Activated effector memory CD4-positive, alpha-beta T cell treated with Interleukin-2 at 50 U/mL for 16 hours (primary cell): ENCODE data around the gene GPR108.
"Not testable (repeated sequence)": the region's sequence is repeated elsewhere in the genome, so short reads cannot be mapped to it uniquely, and the experiment has no call there.

Experiments
- DNase-seq: peaks from one replicate; pipeline ENCODE4 v3.0.0-alpha.2; 2020

GPR108 gene

GRCh38 chr19:6737284-6737872 is at the start of gene GPR108:
TSS of gene GPR108 (minus strand) at chr19:6737580. CDS start at chr19:6737576, 4 bp downstream.
- DNase-seq, result peak; percentile 98

- no peak for DNase-seq
Observed at GRCh38 chr19:6779206-6779605, 41.8 kb upstream of the GPR108 start.

GRCh38 chr19:6778386-6778785 is 41.0 kb upstream of the GPR108 start:
- no peak for DNase-seq

GRCh38 chr19:6777434-6777833 is 40.1 kb upstream of the GPR108 start:
- no peak for DNase-seq

- DNase-seq, result no peak
Observed at GRCh38 chr19:6776999-6777398, 39.6 kb upstream of the GPR108 start.

- not testable (repeated sequence) for DNase-seq
Observed at GRCh38 chr19:6776045-6776444, 38.7 kb upstream of the GPR108 start.

- no peak for DNase-seq
Observed at GRCh38 chr19:6774821-6775707, 37.7 kb upstream of the GPR108 start.

- peak; percentile 31 for DNase-seq
Observed at GRCh38 chr19:6773323-6773931, 36.0 kb upstream of the GPR108 start.

GRCh38 chr19:6772866-6773322 is 35.5 kb upstream of the GPR108 start:
- DNase-seq, result no peak

GRCh38 chr19:6772028-6772865 is 34.9 kb upstream of the GPR108 start, which contains the start of gene VAV1:
TSS of gene VAV1 (plus strand) at chr19:6772708. CDS start at chr19:6772808, 100 bp downstream.
- peak; percentile 75 for DNase-seq

GRCh38 chr19:6771648-6772027 is 34.3 kb upstream of the GPR108 start:
- not testable (repeated sequence) for DNase-seq

GRCh38 chr19:6769006-6769619 is 31.7 kb upstream of the GPR108 start:
- DNase-seq, result no peak

GRCh38 chr19:6768236-6768785 is 30.9 kb upstream of the GPR108 start:
- DNase-seq, result no peak

GRCh38 chr19:6767357-6768235 is 30.2 kb upstream of the GPR108 start, which contains the start of gene SH2D3A:
TSS of gene SH2D3A (minus strand) at chr19:6767435. CDS start at chr19:6763748, 3,687 bp downstream.
- DNase-seq, result peak; percentile 91

- DNase-seq, result no peak
Observed at GRCh38 chr19:6767081-6767356, 29.6 kb upstream of the GPR108 start.

- DNase-seq, result no peak
Observed at GRCh38 chr19:6766357-6767080, 29.1 kb upstream of the GPR108 start.

- DNase-seq, result no peak
Observed at GRCh38 chr19:6765738-6766356, 28.5 kb upstream of the GPR108 start.

- DNase-seq, result not testable (repeated sequence)
Observed at GRCh38 chr19:6762253-6762797, 24.9 kb upstream of the GPR108 start.

GRCh38 chr19:6761053-6761676 is 23.8 kb upstream of the GPR108 start:
- DNase-seq, result no peak
